RWPE2 (cell line): ENCODE results near the gene YWHAQ.

ENCODE experiments used
- ATAC-seq: fragments of 200-7000 bp; cut with Tn5 transposase; 3 replicates; pipeline ENCODE4 v1.9.1; 2021; ENCODE audit warnings: low read depth
- DNase-seq: peaks from one replicate; pipeline ENCODE4 v3.0.0-alpha.2; 2020; ENCODE audit warnings: low spot score
- H3K27ac ChIP-seq: fragments of 450-650 bp; 2 replicates; pipeline ENCODE4 v1.5.1; 2017; ENCODE audit warnings: mild to moderate bottlenecking; ENCODE audit not compliant: poor library complexity, severe bottlenecking
- H3K27me3 ChIP-seq: fragments of 250-450 bp; sonication (Bioruptor Pico); 2 replicates; pipeline ENCODE4 v1.5.1; 2021; ENCODE audit warnings: mild to moderate bottlenecking, moderate library complexity; ENCODE audit not compliant: insufficient read depth, poor library complexity, severe bottlenecking
- H3K36me3 ChIP-seq: fragments of 250-450 bp; sonication (Bioruptor Pico); 2 replicates; pipeline ENCODE4 v1.5.1; 2020; ENCODE audit warnings: low read depth, mild to moderate bottlenecking, moderate library complexity
- H3K4me1 ChIP-seq: fragments of 250-450 bp; sonication (Bioruptor Pico); 2 replicates; pipeline ENCODE4 v1.5.1; 2021; ENCODE audit warnings: mild to moderate bottlenecking, moderate library complexity; ENCODE audit not compliant: insufficient read depth, poor library complexity, severe bottlenecking
- H3K4me3 ChIP-seq: fragments of 250-450 bp; sonication (Bioruptor Pico); 2 replicates; pipeline ENCODE4 v1.5.1; 2021; ENCODE audit warnings: mild to moderate bottlenecking, moderate library complexity; ENCODE audit not compliant: severe bottlenecking
- H3K9me3 ChIP-seq: fragments of 250-450 bp; sonication (Bioruptor Pico); 2 replicates; pipeline ENCODE4 v1.5.1; 2021; ENCODE audit warnings: mild to moderate bottlenecking, moderate library complexity; ENCODE audit not compliant: severe bottlenecking
- TF ChIP-seq, protein P1 (sequence below): fragments of 450-650 bp; IDR thresholded peaks from one replicate; pipeline ENCODE4 v1.5.1; 2017; ENCODE audit warnings: mild to moderate bottlenecking, moderate library complexity; ENCODE audit not compliant: poor library complexity, severe bottlenecking

YWHAQ gene

GRCh38 chr2:9545502-9545901 is 85.3 kb downstream of the YWHAQ start:
- DNase-seq (no peak), ATAC-seq (no peak)
- Histone ChIP-seq H3K4me1 (peaks cover 7% of the 10 kb centered on the region), H3K36me3 (peaks cover 2% of the 10 kb centered on the region), H3K9me3 (no peaks in the 10 kb centered on the region), H3K27me3 (no peaks in the 10 kb centered on the region), H3K4me3 (no peak overlapping the region), H3K27ac (no peak overlapping the region)
- TF ChIP-seq, protein P1, sequence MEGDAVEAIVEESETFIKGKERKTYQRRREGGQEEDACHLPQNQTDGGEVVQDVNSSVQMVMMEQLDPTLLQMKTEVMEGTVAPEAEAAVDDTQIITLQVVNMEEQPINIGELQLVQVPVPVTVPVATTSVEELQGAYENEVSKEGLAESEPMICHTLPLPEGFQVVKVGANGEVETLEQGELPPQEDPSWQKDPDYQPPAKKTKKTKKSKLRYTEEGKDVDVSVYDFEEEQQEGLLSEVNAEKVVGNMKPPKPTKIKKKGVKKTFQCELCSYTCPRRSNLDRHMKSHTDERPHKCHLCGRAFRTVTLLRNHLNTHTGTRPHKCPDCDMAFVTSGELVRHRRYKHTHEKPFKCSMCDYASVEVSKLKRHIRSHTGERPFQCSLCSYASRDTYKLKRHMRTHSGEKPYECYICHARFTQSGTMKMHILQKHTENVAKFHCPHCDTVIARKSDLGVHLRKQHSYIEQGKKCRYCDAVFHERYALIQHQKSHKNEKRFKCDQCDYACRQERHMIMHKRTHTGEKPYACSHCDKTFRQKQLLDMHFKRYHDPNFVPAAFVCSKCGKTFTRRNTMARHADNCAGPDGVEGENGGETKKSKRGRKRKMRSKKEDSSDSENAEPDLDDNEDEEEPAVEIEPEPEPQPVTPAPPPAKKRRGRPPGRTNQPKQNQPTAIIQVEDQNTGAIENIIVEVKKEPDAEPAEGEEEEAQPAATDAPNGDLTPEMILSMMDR, result no peak

DNA sequence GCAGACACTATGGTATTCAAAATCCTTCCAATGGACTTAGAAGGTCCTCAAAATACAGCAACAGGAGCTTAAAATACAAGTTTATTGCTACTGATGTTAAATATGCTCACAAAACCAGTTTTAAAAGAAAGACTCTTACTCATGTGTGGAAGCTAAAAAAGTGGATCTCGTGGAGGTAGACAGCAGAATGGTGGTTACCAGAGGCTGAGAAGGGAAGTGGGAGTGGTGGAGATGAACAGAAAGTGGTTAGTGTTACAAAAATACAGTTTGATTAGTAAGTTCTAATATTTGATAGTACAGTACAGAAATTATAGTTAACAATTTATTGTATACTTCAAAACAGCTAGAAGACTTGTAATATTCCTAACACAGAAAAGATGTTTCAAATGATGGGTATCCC is 87.2 kb downstream of the YWHAQ start:
- Histone ChIP-seq H3K36me3 (peaks cover 2% of the 10 kb centered on the region), H3K27ac (no peak overlapping the region), H3K9me3 (no peaks in the 10 kb centered on the region), H3K27me3 (no peaks in the 10 kb centered on the region), H3K4me3 (no peak overlapping the region), H3K4me1 (peaks cover 23% of the 10 kb centered on the region)
- ATAC-seq, result no peak
- TF ChIP-seq, protein P1, result no peak
- DNase-seq, result no peak

DNA sequence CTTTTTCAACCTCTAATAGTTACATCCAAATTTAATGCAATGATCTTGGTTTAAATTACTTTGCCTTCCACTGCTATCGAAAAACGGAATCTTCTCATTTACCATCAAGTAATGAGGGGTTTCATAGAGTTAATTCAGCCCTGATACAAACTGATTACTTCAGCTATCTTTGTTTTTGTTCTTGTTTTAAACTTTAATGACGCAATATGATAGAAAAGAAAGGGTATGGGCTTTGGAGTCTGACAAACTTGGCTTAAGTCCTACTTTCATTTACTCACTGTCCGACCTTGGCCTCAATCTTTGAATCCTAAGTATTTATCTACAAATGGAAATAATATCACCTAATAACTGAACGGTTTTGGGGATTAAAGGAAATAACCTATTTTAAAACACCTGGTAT is 91.3 kb downstream of the YWHAQ start:
- no peaks in the 10 kb centered on the region for H3K9me3 ChIP-seq
- H3K4me1 ChIP-seq, result peaks cover 27% of the 10 kb centered on the region
- H3K27me3 ChIP-seq, result no peaks in the 10 kb centered on the region
- H3K4me3 ChIP-seq, result no peak overlapping the region
- H3K36me3 ChIP-seq, result peaks cover 27% of the 10 kb centered on the region
- TF ChIP-seq, protein P1, result no peak
- peak overlapping the region; percentile 47 for H3K27ac ChIP-seq
- ATAC-seq, result no peak
- DNase-seq, result no peak

GRCh38 chr2:9538000-9538507 is 92.7 kb downstream of the YWHAQ start:
- H3K27ac ChIP-seq, result peak overlapping the region; percentile 47
- peaks cover 27% of the 10 kb centered on the region for H3K4me1 ChIP-seq
- H3K27me3 ChIP-seq, result no peaks in the 10 kb centered on the region
- H3K9me3 ChIP-seq, result no peaks in the 10 kb centered on the region
- ATAC-seq, result peak; percentile 86
- DNase-seq, result no peak
- TF ChIP-seq, protein P1, result no peak
- no peak overlapping the region for H3K4me3 ChIP-seq
- peaks cover 36% of the 10 kb centered on the region for H3K36me3 ChIP-seq

DNA sequence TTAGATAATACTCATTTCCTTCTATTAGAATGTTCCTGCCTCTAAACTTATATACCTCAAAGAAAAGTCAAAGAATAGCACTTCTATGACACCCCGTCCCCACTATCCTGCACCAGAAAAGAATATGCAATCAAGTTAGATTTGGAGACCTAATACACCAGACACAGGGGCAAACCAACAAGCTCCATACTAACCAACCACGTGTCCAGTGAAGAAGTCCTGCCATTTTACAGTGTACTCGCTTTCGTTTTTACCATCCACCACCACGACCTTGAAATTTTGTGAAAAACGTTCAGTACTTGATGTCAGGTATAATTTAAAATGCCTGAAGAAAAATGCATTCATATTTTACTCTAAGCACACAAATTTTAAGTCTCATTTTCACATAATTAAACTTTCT is 94.3 kb downstream of the YWHAQ start:
- Histone ChIP-seq H3K27me3 (no peaks in the 10 kb centered on the region), H3K4me3 (no peak overlapping the region), H3K36me3 (peaks cover 47% of the 10 kb centered on the region), H3K27ac (no peak overlapping the region), H3K4me1 (peaks cover 30% of the 10 kb centered on the region), H3K9me3 (no peaks in the 10 kb centered on the region)
- DNase-seq, result no peak
- TF ChIP-seq, protein P1, result no peak
- ATAC-seq, result no peak
